ENCODE data around the gene KBTBD12.

- no peak for TF ChIP-seq CTCF (IDR thresholded peaks at IDR 0.05)
- TF ChIP-seq EP300 (IDR thresholded peaks at IDR 0.05), result no peak
- no peak for TF ChIP-seq POLR2A (IDR thresholded peaks at IDR 0.05)
These were observed 101.5 kb downstream of the KBTBD12 start for GRCh38 chr3:128016502-128016901.

Data from tibial nerve (tissue), 4 donors.